Middle frontal gyrus (tissue), 1 donor: ENCODE data around the gene IP6K2.

Experiments
- DNase-seq: peaks from one replicate; pipeline ENCODE4 v3.0.0-alpha.2; 2015; ENCODE audit warnings: low spot score; ENCODE audit errors: extremely low spot score

Gene IP6K2

GRCh38 chr3:48664313-48664644 lies 52.7 kb downstream of the IP6K2 start:
- DNase-seq, result no peak

GRCh38 chr3:48663489-48664312 lies 53.3 kb downstream of the IP6K2 start:
- peak; percentile 91 for DNase-seq

- DNase-seq, result peak; percentile 79
Observed at GRCh38 chr3:48662753-48663488, 54.1 kb downstream of the IP6K2 start, which contains the start of gene CELSR3. CELSR3 (minus strand) TSS chr3:48662886; CDS start chr3:48662634, 252 bp downstream.

- no peak for DNase-seq
Observed at GRCh38 chr3:48662145-48662752, 54.8 kb downstream of the IP6K2 start.

GRCh38 chr3:48661501-48662144 lies 55.4 kb downstream of the IP6K2 start:
- DNase-seq, result no peak

GRCh38 chr3:48660800-48661400 lies 56.1 kb downstream of the IP6K2 start:
- no peak for DNase-seq

- no peak for DNase-seq
Observed at GRCh38 chr3:48656841-48657281, 60.2 kb downstream of the IP6K2 start.

GRCh38 chr3:48656061-48656840 lies 60.8 kb downstream of the IP6K2 start:
- DNase-seq, result no peak

GRCh38 chr3:48655606-48656005 lies 61.4 kb downstream of the IP6K2 start:
- DNase-seq, result no peak

GRCh38 chr3:48655063-48655462 lies 62.0 kb downstream of the IP6K2 start:
- no peak for DNase-seq

GRCh38 chr3:48652923-48653715 lies 63.9 kb downstream of the IP6K2 start:
- DNase-seq, result no peak

- DNase-seq, result no peak
Observed at GRCh38 chr3:48651771-48652170, 65.2 kb downstream of the IP6K2 start.

GRCh38 chr3:48650723-48651122 lies 66.3 kb downstream of the IP6K2 start:
- DNase-seq, result no peak

GRCh38 chr3:48648188-48648850 lies 68.7 kb downstream of the IP6K2 start:
- DNase-seq, result no peak

- DNase-seq, result no peak
Observed at GRCh38 chr3:48647714-48648113, 69.3 kb downstream of the IP6K2 start.

GRCh38 chr3:48644898-48645760 lies 71.9 kb downstream of the IP6K2 start:
- DNase-seq, result no peak

GRCh38 chr3:48642605-48643004 lies 74.4 kb downstream of the IP6K2 start:
- DNase-seq, result no peak

- DNase-seq, result no peak
Observed at GRCh38 chr3:48641396-48641795, 75.6 kb downstream of the IP6K2 start.
